NOMO-1 (cell line): ENCODE data around the gene ARHGEF17.
A peak's percentile ranks its signal among the peaks of the same experiment; 100 is the strongest.

Source experiments
- DNase-seq, 2 experiments: peaks; one replicate each; lab custom pipeline; 2025; ENCODE audit not compliant: unreplicated experiment in 2 of 2; lab: John Stamatoyannopoulos, UW

The ARHGEF17 gene

GRCh38 chr11:73273222-73273895 is 34.7 kb upstream of the ARHGEF17 start:
- no peak for DNase-seq

- peak in 1 of 2 experiments; percentile 24 for DNase-seq
Measured at GRCh38 chr11:73274191-73274590, 33.9 kb upstream of the ARHGEF17 start.

- DNase-seq, result peak; percentile 59 to 74
Measured at GRCh38 chr11:73274722-73275380, 33.2 kb upstream of the ARHGEF17 start.

- DNase-seq, result no peak
Measured at GRCh38 chr11:73275381-73275750, 32.7 kb upstream of the ARHGEF17 start.

GRCh38 chr11:73277467-73277866 is 30.6 kb upstream of the ARHGEF17 start:
- no peak for DNase-seq

GRCh38 chr11:73280626-73281025 is 27.4 kb upstream of the ARHGEF17 start:
- DNase-seq, result peak; percentile 5 to 27

- no peak for DNase-seq
Measured at GRCh38 chr11:73281201-73281741, 26.8 kb upstream of the ARHGEF17 start.

GRCh38 chr11:73281796-73282660 is 26.0 kb upstream of the ARHGEF17 start:
- DNase-seq, result no peak

- DNase-seq, result no peak
Measured at GRCh38 chr11:73283276-73284000, 24.6 kb upstream of the ARHGEF17 start.

GRCh38 chr11:73284106-73284505 is 24.0 kb upstream of the ARHGEF17 start:
- DNase-seq, result no peak

- DNase-seq, result no peak
Measured at GRCh38 chr11:73285721-73286120, 22.4 kb upstream of the ARHGEF17 start.

GRCh38 chr11:73286240-73286810 is 21.8 kb upstream of the ARHGEF17 start:
- DNase-seq, result no peak

GRCh38 chr11:73287400-73288101 is 20.5 kb upstream of the ARHGEF17 start:
- DNase-seq, result no peak

- peak; percentile 60 to 71 for DNase-seq
Measured at GRCh38 chr11:73288192-73288872, 19.7 kb upstream of the ARHGEF17 start.

GRCh38 chr11:73288873-73289707 is 19.0 kb upstream of the ARHGEF17 start:
- DNase-seq, result peak; percentile 71 to 79

- no peak for DNase-seq
Measured at GRCh38 chr11:73290536-73290935, 17.5 kb upstream of the ARHGEF17 start.

GRCh38 chr11:73291196-73291595 is 16.9 kb upstream of the ARHGEF17 start:
- DNase-seq, result no peak
